Midbrain (tissue), 1 donor: ENCODE data around the gene RNASE13.
A peak's percentile ranks its signal among the peaks of the same experiment; 100 is the strongest.
"Not testable (repeated sequence)": the region's sequence is repeated elsewhere in the genome, so short reads cannot be mapped to it uniquely, and the experiment has no call there.

Experiments used
- DNase-seq: peaks from one replicate; lab custom pipeline; 2025; lab: John Stamatoyannopoulos, UW

The RNASE13 gene

DNA sequence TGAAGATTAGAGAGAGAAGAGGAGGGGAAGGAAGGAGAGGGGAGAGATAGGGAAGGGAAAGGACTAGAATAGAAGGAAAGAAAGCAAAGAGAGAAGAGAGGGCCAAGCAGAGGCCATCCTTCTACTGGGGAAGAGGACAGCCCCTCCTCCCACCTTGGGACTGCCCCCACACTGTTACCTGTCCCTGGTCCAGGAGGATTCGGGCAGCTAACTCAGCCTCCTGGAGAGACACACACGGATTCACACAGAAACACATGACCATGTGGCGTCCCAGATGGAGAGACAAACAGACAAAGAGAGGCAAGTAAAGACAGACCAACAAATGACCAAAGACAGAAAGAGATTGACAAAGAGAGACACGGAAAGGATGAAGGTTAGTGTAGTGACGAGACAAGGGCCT is 11.9 kb downstream of the RNASE13 start:
- no peak for DNase-seq

DNA sequence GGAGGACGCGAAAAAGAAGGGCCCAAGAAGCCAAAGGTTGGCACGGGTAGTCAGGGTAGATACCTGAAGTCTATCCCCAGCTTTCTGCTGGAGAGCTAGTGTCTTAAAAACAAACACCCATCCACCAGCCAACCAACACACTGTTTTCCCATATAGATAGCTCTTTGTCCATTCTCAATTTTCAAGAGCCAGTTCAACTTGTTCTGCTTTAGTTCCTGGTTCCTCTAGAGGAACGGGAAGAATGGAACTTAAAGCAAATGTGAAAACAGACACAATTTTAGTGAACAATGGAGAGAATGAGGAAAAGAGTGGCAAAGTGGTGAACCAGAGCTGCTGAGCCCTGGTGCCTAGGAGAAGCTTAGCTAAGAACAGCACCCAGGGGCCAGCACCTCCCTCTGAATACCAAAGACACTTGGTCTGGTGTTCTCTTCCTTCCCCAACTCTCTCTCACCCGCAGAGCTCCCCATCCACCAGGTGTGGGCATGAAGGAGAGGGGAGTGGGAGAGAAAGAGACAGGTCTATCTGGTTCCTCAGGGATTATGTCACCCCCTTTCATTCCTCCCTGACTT is 13.5 kb downstream of the RNASE13 start:
- no peak for DNase-seq

DNA sequence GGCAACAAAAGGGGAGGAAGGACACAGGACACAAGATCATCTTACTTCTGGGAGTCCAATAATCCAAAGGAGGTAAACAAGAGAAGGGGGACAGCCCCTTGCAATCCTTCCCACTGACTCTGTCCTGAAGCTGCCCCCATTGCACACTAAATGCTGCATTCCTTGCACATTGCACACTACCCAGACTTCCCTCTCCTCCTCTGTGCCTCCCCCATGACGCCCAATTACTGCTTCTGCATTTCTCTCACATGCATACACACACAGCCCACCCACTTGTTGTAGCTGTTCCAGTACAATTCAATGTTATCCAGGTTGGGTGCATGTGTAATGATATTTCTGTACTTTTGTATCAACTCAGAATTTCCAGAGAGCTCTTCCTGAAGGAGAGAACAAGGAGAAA is 15.2 kb downstream of the RNASE13 start:
- no peak for DNase-seq

DNA sequence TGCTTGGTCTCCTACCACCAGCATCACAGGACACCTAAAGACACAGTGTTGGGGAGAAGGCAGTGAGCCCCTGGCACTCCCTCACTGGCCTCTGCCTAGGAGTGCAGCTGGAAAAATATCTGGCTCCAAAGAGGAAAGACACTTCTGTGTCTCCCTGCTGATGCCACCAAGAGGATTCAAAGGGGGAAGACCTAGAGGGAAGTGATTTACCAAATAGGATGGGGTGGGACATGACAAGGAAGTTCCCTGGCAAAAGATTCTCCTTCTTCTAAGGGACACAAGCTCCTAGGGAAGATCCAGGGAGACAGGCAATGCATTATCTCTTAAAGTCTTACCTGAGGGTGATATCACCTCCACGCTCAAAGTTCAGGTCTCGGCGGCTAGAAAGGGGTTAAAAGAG is 15.8 kb downstream of the RNASE13 start:
- DNase-seq: no peak

DNA sequence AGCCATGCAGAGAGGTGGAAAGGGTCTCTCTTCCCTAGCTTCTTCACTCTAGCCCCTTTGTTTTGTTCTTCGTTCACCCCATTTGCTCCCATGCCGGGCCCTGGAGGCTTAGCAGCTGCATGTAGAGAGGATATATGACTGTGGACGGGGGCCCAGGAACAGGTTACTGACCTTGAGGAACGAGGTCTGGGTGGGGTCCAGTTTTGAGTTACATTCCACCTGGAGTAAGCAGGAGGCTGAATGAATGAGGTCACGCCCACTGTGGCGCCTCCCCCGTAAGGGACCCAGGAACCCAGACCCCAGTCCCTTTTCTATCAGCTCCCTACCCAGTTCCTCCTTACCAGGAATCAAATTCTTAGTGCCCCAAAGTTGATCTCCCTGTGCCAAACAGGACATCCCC is 16.3 kb downstream of the RNASE13 start:
- DNase-seq: no peak

DNA sequence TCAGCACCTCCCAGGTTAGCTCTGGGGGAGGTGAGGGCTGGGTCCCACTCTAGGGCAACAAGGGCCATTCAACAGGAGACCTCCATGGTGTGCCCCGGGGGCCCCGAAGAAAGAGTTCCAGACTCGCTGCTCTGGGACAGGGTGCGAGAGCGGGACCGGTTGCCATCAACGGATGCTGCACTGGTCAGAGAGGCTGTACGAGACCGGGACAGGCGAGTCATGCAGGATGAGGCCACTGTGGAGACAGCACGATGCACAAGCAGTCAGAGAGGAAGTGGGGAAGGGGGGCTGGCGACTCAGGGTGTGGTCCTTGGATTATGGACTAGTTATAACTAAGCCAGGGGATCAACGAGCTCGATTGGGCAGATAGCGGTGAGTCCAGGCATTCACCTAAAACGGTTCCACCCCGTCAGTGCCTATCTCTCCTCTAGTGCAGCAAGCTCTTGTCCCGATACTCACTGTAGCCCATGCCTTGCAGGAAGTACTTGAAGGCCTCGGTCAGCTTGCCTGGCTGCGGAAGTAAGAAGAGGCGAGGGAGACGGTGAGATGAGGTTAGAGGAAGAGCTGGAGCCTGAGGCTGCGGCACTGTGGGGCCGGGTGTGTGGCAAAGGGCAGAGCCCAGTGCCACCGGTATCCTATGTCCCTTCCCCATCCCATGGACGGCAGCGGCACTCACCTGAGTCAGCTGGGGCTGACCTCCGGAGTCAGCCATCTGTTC is 16.9 kb downstream of the RNASE13 start:
- no peak for DNase-seq

DNA sequence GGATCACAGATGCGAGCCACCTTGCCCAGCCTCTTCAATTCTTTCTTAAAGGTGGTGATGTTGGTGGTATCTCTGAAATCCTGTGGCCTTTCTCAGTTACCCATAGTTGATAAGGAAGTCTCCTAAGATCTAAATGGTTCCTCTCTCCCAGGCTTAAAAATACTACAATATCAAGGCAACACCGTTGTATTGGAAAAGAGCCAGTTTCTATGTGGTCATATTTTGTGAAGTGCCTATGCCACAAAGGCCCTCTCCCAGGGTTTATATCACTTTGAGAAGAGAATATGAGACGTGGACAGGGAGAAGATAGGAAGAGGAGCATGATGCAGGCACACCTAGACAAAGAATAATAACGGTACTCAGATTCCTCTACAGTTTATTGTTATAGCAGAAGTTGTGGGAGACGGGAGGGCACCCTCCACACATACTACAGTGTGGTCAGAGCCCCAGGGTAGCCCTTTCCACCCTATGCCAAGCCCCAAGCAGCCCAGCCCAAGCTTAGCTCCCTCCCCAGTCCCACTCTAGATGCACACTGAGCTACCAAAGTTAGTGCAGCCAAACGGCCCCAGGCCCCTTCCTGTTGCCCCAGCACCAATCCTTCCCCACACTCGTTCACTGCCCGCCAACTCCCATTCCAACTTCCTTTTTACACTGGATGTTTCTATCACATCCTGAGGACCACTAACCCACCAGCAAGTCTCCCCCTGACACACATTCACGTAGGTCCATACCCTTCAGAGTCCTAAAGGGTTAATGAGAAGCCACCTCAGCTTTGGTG is 18.0 kb downstream of the RNASE13 start:
- DNase-seq: no peak

DNA sequence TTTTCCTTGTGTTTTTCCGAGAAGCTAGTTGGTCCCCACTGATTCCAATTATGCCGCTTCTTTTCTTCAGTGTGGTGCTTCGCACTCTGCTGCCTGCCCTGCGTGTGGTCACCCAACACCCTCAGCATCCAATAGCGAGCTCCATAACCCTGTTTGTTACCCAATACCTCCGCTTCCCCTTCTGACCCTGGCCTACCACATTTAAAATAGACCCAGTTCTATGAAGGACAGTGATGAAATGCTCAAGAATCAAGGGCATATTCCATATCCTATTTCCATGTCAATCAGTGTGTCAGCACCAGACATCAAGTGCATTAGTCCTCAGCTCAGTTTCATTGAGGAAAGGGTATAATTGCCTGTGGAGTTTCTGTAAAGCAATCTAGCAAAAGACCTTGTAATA is 19.3 kb downstream of the RNASE13 start:
- no peak for DNase-seq

DNA sequence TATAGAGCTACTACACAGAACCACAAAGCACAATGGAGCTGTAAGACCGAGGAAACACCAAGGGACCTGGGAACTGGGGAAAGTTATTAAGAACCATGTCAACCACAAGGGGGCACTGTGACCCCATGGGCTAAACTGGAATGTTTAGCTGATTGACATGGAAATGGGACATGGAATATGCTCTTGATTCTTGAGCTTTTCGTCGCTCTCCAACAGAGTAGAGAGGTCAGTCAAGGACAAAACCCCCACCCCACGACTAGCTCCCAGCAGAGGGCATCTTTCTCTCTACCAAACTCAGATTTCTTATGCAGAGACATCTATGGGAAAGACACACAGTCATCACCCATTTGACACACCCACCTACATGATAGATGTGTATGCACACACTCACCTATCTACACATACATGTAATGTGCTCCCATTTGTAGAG is 19.8 kb downstream of the RNASE13 start:
- DNase-seq: peak; percentile 96

DNA sequence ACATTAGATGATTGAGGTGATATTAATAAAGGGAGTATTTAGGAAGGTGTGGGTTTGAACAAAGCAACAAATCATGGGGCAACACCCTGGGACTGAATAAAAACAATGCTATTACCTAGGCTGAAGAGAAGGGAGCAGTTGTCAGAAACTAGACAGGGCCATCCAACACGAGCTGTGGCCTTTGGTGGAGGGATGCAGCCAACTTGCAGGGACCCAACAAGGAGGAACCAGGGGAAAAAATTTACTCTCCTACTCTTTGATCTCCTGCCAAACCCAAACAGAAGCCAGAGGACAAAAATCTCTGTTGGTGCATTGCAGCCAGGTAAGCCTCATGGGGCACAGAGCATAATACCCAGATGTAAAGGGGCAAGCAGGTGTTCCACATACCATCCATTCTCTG is 23.5 kb downstream of the RNASE13 start:
- DNase-seq: no peak

DNA sequence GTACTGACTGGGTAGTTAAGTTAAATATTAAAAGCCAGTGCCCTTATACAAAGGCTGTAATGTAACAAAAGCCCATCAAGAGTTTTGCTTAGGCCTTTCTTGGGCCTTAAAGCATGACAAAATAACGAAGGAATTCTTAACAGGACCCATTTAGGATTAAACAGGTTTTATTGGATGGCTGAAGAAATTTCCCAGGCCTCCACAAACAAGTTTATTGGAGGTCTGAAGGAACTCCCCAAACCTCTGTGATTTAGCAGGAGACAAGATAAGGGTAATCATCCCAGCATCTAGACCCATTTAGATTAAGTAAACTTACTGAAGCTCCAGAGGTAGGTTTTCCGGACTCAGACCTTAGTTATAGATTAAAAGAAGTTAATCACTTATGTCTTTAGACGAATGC is 24.9 kb downstream of the RNASE13 start:
- not testable (repeated sequence) for DNase-seq

DNA sequence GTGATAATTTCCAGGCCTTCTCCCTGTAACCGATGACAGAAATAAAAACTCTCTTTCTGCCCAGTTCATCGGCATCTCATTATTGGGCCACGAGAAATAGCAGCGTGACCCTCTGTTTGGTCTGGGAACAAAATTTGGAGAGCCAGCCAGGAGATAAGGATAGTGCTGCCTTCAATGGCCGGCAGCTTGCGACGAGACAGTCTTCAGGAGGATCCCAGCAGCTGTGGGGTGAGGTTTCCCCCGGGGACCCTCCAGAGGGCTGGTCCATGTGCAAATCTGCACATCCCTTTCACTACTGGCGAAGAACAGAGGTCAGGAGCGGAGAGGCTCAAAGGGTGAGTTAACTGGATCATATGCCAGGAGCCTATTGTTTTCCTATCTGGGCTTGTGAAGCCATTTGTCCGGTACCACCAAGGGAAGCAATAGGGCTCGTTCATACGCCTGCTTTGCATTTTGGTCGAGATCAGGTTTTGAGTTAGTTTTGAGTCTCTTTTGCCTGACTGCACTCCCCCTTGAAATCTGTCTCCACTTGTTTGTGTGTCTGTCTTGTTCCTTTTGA is 30.7 kb downstream of the RNASE13 start:
- no peak for DNase-seq

DNA sequence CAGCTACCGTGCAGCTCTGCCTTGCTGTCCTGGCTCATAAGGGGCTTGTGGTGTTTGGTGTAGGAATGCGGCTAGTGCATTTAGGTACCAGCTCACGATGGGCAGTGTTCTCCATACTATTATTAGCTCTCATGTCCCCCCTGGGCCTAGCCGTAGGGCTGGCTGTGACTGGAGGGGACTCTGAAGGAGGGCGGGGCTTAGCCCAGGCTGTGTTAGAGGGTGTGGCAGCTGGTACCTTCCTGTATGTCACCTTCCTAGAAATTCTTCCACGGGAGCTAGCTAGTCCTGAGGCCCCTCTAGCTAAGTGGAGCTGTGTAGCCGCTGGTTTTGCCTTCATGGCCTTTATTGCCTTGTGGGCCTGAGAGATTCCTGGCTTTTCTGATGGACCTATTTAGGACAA is 33.4 kb downstream of the RNASE13 start:
- no peak for DNase-seq

DNA sequence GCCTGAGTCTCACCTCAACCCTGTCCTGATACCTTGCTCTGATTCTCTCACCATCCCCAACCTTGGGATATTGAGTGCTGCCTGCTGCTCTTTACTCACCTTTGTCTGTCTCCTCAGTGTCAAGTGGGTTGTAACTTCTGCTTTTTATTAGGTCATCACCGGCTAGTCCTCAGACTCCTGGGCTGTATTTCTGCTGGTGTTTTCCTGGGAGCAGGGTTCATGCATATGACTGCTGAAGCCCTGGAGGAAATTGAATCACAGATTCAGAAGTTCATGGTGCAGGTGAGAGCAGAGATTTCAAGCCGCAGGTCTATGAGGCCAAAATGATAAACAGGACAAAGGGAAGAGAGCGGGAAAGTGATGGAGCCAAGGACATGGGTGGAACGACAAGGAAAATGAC is 35.0 kb downstream of the RNASE13 start:
- DNase-seq: no peak

DNA sequence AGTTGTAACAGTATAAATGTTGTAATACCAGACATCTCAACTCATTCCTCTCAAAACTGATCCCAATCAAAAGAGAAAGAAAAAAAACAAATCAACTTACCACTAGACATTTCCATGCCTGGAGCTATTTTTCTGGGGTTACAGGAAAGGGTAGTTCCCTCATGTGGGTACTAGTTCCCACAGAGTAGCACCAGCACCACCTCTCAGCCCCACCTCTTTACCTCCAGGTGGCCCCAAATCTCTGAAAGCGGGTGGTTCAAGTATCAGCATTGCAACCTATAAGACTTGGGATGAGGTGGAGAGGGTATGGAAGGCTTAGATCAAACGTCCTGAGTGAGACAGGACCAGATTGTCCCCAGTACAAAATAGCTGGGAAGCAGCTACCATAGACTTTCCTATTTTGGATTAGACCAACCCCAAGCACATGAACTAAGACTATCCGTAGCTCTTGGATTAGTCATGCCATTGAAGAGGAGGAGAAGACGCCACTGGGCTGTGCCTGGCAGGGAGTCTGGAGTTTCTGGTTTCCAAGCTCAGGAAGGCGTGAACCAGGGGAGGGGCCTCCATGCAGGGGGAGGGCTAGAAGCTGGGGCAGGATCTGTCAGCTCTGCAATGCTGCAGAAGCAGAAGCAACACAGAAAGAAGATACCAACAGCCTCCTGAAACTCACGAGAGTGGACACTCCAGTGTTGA is 35.8 kb downstream of the RNASE13 start, which contains the start of gene SLC39A2:
Gene SLC39A2 (plus strand): TSS at position 620 of the 693 bp plus-strand sequence. CDS start 154 bp downstream, outside the sequence.
- DNase-seq: no peak

DNA sequence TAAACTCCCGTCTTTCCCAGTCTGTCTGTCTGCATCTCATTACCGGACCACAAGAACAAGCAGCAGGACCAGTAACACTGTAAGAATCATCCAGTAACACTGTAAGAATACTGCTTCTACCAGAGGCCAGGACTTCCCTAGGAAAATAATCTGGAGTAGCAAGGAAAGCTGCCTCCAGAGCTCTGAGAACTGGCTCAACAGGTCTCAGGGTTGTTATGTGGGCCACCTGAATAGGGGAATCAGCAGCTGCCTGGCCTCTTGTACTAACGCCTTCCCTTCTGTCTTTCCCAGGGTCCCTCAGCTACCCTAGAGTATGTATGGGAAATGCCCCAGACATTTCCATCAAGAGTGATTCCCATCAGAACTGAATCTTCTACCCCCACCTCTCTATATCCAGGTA is 36.5 kb downstream of the RNASE13 start:
- DNase-seq: no peak

DNA sequence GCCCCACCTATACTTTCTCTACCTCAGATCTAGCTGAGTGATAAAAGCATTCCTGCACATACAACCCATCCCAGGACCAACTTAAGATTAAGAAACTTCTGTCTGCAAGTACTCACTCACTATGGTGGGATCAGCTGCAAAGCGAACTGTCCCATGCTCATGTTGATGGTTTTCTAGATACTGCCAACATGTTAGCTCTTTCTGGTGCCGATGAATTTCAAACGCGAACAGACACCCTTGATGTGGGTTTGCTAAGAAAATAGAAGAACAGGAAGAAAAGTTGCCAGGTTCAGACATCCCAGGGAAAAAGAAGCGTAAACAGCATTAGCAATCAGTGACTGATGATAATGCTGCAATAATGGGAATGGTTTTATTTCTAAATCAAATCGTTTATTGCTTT is 37.0 kb downstream of the RNASE13 start:
- DNase-seq: no peak

DNA sequence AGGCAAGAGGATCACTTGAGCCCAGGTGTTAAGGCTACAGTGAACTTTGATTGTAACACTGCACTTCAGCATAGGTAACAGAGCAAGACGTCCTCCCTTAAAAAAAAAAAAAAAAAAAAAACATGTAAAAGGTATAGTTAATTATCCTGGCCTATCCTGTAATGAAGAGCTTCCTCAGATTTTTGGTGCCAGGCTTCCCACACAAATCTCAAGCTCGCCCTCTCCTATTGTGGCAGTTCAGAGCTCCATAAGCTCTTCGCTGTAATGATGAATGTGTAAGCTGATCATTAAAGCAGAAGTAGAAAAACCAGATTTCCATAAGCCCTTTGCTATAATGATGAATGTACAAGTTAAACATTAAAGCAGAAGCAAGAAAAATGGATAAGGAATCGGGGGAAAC is 37.5 kb downstream of the RNASE13 start:
- no peak for DNase-seq

DNA sequence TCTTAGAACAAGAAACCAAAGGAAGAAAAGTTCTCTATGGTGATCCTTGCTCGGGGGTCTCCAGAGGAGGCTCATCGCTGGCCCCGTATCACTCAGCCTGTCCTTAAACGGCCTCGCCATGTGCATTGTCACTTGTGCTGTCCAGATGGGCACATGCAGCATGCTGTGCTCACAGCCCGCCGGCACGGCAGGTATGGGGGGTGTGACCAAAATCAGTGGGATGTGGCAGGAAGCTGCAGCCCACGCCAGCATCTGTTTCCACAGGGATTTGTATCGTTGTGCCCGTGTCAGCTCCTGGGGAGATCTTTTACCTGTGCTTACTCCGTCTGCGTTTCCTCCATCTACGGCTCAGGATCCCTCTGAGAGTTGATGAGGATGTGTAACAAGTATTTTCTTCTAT is 38.1 kb downstream of the RNASE13 start:
- no peak for DNase-seq

DNA sequence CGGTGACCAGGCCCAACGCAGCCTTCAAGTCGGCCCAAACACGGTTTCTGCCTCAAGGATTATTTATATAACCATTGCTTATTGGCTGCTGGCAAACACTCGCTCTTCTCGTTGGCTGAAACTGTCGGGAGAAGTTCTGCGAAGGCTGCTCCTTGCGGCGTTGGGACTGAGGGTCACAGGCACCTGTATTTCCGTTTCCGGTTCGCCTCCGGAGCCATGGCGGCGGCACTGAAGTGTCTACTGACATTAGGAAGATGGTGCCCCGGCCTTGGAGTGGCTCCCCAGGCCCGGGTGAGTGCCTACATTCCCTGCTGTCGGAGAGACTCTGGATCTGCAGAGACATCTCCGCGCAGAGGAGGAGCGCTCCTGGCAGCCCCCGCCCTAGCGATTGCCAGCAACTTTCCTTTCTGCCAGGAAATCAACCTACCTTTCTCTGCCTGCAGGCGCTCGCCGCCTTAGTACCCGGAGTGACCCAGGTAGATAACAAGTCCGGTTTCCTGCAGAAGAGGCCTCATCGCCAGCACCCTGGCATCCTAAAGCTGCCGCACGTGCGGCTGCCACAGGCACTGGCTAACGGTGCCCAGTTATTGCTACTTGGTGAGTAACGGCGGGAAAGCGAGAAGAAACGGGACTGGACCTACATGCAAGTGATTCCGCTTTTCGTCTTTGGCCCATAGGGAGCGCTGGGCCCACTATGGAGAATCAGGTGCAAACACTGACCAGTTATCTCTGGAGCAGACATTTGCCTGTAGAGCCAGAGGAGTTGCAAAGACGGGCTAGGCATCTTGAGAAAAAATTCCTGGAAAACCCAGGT is 44.6 kb downstream of the RNASE13 start, which contains the start of gene METTL17:
Gene METTL17 (plus strand): TSS at position 194 of the 814 bp plus-strand sequence. CDS start 23 bp downstream, at position 217.
- peak; percentile 94 for DNase-seq

DNA sequence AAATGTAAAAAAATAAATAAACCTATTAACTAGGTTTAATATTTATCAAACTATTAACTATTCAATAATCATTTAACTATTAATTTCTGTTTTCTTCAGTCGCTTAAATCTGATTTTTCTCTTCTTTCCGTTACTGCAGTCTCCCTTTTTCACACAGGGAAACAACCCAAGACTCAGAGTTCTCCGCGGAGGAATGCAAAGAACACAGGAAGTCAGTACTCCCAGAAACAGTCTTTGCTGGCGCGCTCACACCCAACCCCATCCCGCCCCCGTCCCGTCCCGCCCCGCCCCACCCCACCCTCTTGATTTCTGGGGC is 45.2 kb downstream of the RNASE13 start:
- DNase-seq: no peak
